Heart right ventricle (tissue), 16 donors: ENCODE measurements around the gene CBFA2T3. TPM values are rescaled to one million over a fixed set of nuclear protein-coding genes. Genes with fewer than 3 reads are reported as not detected.
"Not testable (repeated sequence)": the region's sequence is repeated elsewhere in the genome, so short reads cannot be mapped to it uniquely, and the experiment has no call there.

ENCODE experiments used
- ATAC-seq, 8 donors: fragments of 200-7000 bp; cut with Tn5 transposase; one replicate each; pipeline ENCODE4 v1.9.1; 2020; ENCODE audit warnings: mild to moderate bottlenecking in 8 of 8, moderate library complexity in 8 of 8, moderate number of reproducible peaks in 1 of 8
- DNase-seq, 2 donors: peaks; one replicate each; pipeline ENCODE4 v3.0.0-alpha.2; 2020
- H3K27ac ChIP-seq, 10 donors: fragments of 200-600 bp; sonication (generic) in 2 of 10; one replicate each; pipeline versions ENCODE4 v1.5.0 to v1.8.0; 2020 to 2022; ENCODE audit warnings: mild to moderate bottlenecking in 3 of 10
- H3K27me3 ChIP-seq, 7 donors: fragments of 200-600 bp; one replicate each; pipeline ENCODE4 v1.8.0; 2021 to 2022; ENCODE audit warnings: mild to moderate bottlenecking in 2 of 7
- H3K36me3 ChIP-seq, 9 donors: fragments of 200-600 bp; sonication (generic) in 1 of 9; one replicate each; pipeline versions ENCODE4 v1.5.0 to v1.8.0; 2020 to 2022; ENCODE audit warnings: mild to moderate bottlenecking in 2 of 9
- H3K4me1 ChIP-seq, 9 donors: fragments of 200-600 bp; sonication (generic) in 1 of 9; one replicate each; pipeline versions ENCODE4 v1.5.0 to v1.8.0; 2020 to 2022; ENCODE audit warnings: mild to moderate bottlenecking in 4 of 9
- H3K4me3 ChIP-seq, 10 donors: fragments of 200-600 bp; sonication (generic) in 2 of 10; one replicate each; pipeline versions ENCODE4 v1.5.0 to v1.8.0; 2020 to 2022; ENCODE audit warnings: mild to moderate bottlenecking in 7 of 10, moderate library complexity in 2 of 10
- H3K9me3 ChIP-seq, 11 donors: fragments of 200-600 bp in 10 of 11; sonication (generic) in 2 of 11; one replicate each; pipeline versions ENCODE4 v1.5.0 to v1.8.0; 2013 to 2022; ENCODE audit warnings: mild to moderate bottlenecking in 2 of 11, control low read depth in 1 of 11, moderate library complexity in 1 of 11
- WGBS, 2 donors: extraction: QIAGEN DNeasy Blood & Tissue Kit; methylation state at CpG; one replicate each; pipeline ENCODE4 v1.1.7; 2013; ENCODE audit warnings: inconsistent platforms in 1 of 2; 5-methylcytosine and 5-hydroxymethylcytosine counted together
- intact Hi-C, 10 donors: fragments of 100-400 bp; cut with DNase I; formaldehyde crosslinking; loops; one replicate each; pipeline versions ENCODE4 v1.11.1 to v1.14.2; 2022
- polyA plus RNA-seq, 2 donors: library from polyadenylated mRNA; stranded (reverse); fragments of 200-250 nt; gene quantifications; one replicate each; pipeline ENCODE4 v1.2.3, GENCODE V29; 2013
- total RNA-seq, 10 donors: library from RNA; stranded (reverse); fragmentation: NEBNext Ultra II Directional in 3 of 10; extraction: Animal tissue kit (Norgen Biotek cat#: 25700) in 3 of 10; gene quantifications; one replicate each; pipeline versions ENCODE4 v1.2.1 to v1.2.4, GENCODE V29; 2021 to 2023
- TF ChIP-seq, protein P1 (sequence below), 9 donors: fragments of 200-600 bp; sonication (generic) in 2 of 9; IDR thresholded peaks; one replicate each; pipeline versions ENCODE4 v1.5.0 to v1.8.0; 2021 to 2022; ENCODE audit warnings: antibody characterized with exemption in 9 of 9, mild to moderate bottlenecking in 5 of 9, moderate library complexity in 1 of 9
- donor health status: Arrhythmogenic right ventricular cardiomyopathy.
- donor health status: ischemic (EF 13 %, LVEDD 7.1; RV severe dilation, severe dysfunction).
- donor health status: healthy with polysubstance abuse.
- donor health status: DM: no; HTN: yes; CAD: no.
- donor health status: DM: no; HTN: no; CAD: no.
- donor health status: ischemic (EF 25% LVEDD 6.9; RV normal size, moderate dysfunction).
- donor health status: ischemic (EF 25% LVEDD 5.7; RV mildly dilated, moderate dysfunction).
- donor health status: healthy.
- donor health status: DM: yes; HTN: yes; CAD: no.
- donor health status: Ischemic cardiomyopathy.
- donor health status: ischemic (EF 35%, LVEDD 5.7; RV mildly dilated, moderate dysfunction).
- donor health status: nonischemic (EF 11% LVEDD 7.7; RV severe dilation, severe dysfunction).
- donor health status: DM: yes; HTN: yes; CAD: no.
- donor health status: PGD.
- donor health status: ischemic (EF 29% LVEDD 5.4; RV normal size, mild dysfunction).
- donor health status: nonischemic (EF 23%, LVEDD 6.1; RV moderate dilation, normal function).

Gene CBFA2T3
- total and polyA plus RNA-seq, 12 donors = 3.1 to 17.6 (median 6.1) TPM

DNA sequence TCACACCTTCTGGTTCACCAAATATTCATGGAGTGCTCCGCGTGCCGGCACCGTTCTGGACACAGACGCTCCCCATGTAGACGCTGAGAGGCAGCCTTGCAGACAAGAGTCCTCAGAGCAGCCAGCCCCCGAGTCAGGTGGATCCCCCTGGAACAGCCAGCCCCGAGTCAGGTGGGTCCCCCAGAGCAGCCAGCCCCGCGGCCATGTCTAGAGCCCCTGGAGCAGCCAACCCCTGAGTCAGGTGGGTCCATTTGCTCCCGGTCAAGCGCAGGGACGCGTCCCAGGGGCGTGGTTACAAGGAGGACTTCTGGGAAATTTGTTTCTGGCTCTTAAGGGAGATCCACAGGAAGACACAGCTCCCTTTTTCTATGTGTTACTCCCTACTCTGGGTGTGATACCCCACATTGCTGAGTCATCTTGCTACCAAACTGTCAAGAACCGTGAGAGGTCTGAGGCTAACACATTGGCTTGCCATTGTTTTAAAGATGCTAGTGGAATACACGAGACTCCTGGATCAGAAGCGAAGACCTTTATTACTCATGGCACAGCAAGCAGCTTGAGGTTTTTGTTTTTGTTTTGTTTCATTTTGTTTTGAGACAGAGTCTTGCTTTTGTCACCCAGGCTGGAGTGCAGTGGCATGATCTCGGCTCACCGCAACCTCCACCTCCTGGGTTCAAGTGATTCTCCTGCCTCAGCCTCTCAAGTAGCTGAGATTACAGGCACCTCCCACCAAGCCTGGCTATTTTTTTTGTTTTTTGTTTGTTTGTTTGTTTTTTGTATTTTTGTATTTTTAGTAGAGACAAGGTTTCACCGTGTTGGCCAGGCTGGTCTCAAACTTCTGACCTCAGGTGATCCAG is 43.3 kb upstream of the CBFA2T3 start:
- ATAC-seq (no peak), DNase-seq (no peak)
- Histone ChIP-seq H3K36me3 (no peaks in the 10 kb centered on the region), H3K4me1 (no peaks in the 10 kb centered on the region), H3K9me3 (peaks cover 0 to 4% (median 0%) of the 10 kb centered on the region in 11 donors), H3K27me3 (peaks cover 0 to 66% (median 48%) of the 10 kb centered on the region in 7 donors), H3K4me3 (no peak overlapping the region), H3K27ac (no peak overlapping the region)
- intact Hi-C loops = no loop called here
- 81 to 83% methylated on average over 21 of the region's 21 CpGs for WGBS, 2 donors
- TF ChIP-seq, protein P1, sequence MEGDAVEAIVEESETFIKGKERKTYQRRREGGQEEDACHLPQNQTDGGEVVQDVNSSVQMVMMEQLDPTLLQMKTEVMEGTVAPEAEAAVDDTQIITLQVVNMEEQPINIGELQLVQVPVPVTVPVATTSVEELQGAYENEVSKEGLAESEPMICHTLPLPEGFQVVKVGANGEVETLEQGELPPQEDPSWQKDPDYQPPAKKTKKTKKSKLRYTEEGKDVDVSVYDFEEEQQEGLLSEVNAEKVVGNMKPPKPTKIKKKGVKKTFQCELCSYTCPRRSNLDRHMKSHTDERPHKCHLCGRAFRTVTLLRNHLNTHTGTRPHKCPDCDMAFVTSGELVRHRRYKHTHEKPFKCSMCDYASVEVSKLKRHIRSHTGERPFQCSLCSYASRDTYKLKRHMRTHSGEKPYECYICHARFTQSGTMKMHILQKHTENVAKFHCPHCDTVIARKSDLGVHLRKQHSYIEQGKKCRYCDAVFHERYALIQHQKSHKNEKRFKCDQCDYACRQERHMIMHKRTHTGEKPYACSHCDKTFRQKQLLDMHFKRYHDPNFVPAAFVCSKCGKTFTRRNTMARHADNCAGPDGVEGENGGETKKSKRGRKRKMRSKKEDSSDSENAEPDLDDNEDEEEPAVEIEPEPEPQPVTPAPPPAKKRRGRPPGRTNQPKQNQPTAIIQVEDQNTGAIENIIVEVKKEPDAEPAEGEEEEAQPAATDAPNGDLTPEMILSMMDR (IDR thresholded peaks at IDR 0.05) = no peak

DNA sequence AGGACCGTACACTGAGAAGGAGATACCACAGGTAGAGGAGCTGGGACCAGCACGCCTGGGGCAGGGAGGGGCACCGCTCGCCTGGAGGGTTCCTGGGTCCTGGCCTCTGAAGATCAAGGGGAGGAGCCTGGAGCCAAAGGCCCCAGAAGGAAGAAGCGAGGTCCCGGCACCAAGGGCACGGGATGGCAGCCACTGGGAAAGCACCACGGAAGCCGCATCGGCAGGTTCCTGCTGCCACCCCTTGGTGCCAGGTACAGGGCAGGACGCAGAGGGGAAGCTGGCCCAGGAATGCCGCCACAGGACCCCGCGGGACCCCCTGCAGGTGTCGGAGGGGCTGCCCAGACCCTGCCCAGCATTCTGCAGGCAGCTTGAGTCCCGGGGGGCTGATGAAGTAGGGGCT is 42.5 kb upstream of the CBFA2T3 start:
- Histone ChIP-seq H3K36me3 (no peaks in the 10 kb centered on the region), H3K4me3 (no peak overlapping the region), H3K9me3 (peaks cover 0 to under 1% (median 0%) of the 10 kb centered on the region in 11 donors), H3K27me3 (peaks cover 4 to 70% (median 51%) of the 10 kb centered on the region in 7 donors), H3K4me1 (no peaks in the 10 kb centered on the region), H3K27ac (no peak overlapping the region)
- intact Hi-C loops = no loop called here
- ATAC-seq (no peak), DNase-seq (no peak)
- WGBS, 2 donors = 79 to 85% methylated on average over 16 of the region's 16 CpGs
- TF ChIP-seq, protein P1 (IDR thresholded peaks at IDR 0.05) = no peak

DNA sequence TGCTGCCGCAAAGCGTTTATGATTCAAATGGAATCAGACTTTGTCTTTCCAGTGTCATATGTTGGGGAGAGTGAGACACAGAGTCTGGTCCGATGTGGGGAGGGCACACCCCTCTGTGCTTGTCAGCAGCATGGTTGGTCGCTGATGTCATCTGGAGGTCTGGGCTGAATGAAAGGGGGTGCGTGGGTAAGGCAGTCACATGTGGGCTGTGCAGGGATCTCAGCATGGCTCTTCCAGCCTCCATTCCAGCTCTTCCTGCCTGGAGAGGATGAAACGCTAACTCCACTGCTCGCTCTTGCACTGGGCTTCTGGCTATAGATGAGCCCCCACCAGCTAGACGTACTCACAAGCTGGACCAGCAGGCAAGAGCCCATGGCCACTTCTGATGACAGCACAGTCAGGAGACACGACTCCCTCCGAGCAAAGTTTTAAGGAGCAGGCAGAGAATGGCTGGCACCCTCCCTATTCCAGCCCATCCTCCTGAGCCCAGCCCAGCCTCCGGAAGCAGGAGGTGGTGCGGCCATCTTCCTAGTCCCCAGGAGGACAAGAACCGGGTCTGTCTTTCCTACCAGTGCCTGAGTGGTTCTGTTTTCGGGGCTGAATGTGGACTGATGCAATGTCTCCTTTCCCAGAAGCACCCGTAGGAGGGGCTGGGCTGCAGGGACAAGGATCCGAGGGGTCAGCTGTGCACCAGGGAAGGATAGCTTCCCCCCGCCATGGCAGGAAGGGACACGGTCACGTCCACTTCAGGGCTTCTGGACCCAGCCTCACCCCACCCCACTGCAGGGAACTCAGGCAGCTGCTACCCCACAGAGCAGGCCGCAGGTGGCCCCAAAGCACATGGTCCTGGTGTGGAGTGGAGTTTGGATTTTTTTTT is 41.5 kb upstream of the CBFA2T3 start:
- Histone ChIP-seq H3K4me1 (no peaks in the 10 kb centered on the region), H3K27me3 (peaks cover 4 to 68% (median 49%) of the 10 kb centered on the region in 7 donors), H3K27ac (no peak overlapping the region), H3K36me3 (no peaks in the 10 kb centered on the region), H3K4me3 (no peak overlapping the region), H3K9me3 (no peaks in the 10 kb centered on the region)
- WGBS, 2 donors = 61 to 63% methylated on average over 20 of the region's 20 CpGs
- TF ChIP-seq, protein P1 (IDR thresholded peaks at IDR 0.05) = no peak
- intact Hi-C loops = no loop called here
- ATAC-seq (no peak), DNase-seq (no peak)

DNA sequence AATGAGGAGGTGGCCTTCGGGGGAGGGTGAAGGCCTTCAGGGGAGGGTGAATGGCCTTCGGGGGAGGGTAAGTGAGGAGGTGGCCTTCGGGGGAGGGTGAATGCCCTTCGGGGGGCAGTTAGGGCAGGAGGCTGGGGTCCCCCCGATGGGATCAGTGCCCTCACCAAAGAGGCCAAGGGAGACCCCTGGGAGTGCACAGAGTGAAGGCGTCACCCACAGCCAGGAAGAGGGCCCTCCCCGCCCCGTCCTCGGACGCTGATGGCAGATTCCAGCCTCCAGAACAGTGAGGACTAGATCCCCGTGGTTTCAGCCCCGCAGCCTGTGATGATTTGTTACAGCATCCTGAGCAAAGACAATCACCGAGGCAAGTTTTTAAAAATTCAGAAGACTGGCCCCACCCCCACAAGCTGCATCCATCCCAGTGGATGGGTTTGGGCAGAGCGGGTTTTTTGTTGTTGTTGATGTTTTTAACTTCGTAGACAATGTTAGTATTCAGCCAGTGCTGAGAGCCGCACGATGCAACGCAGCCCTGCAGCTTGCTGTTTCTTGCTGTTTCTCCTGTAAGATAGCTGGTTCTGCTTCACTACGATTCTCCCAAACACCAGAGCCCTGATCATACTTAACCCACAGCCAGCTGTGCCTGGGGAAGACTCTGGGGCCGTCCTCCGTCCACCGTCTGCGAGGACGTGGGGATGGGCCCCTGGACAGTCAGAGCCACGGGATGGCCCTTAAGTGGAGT is 40.7 kb upstream of the CBFA2T3 start:
- Histone ChIP-seq H3K9me3 (no peaks in the 10 kb centered on the region), H3K36me3 (no peaks in the 10 kb centered on the region), H3K27me3 (peaks cover 4 to 62% (median 44%) of the 10 kb centered on the region in 7 donors), H3K4me3 (no peak overlapping the region), H3K4me1 (no peaks in the 10 kb centered on the region), H3K27ac (no peak overlapping the region)
- DNase-seq = no peak
- intact Hi-C loops = no loop called here
- WGBS, 2 donors = 67 to 69% methylated on average over 25 of the region's 25 CpGs
- TF ChIP-seq, protein P1 (IDR thresholded peaks at IDR 0.05) = no peak
- no peak for ATAC-seq

DNA sequence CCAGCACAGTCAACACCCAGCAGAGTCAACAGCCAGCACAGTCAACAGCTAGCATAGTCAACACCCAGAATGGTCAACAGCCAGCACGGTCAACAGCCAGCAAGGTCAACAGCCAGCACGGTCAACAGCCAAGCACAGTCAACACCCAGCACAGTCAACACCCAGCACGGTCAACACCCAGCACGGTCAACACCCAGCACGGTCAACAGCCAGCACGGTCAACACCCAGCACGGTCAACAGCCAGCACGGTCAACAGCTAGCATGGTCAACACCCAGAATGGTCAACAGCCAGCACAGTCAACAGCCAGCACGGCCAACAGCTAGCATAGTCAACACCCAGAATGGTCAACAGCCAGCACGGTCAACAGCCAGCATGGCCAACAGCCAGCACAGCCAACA is 39.6 kb upstream of the CBFA2T3 start:
- H3K36me3 ChIP-seq, DNase-seq, H3K4me3 ChIP-seq, H3K9me3 ChIP-seq, intact Hi-C loops, H3K4me1 ChIP-seq, ATAC-seq, H3K27ac ChIP-seq: not testable (repeated sequence)
- WGBS, 2 donors = 92 to 93% methylated on average over 10 of the region's 10 CpGs
- H3K27me3 ChIP-seq = peaks cover 4 to 51% (median 36%) of the 10 kb centered on the region in 7 donors
